Activated CD8-positive, alpha-beta memory T cell treated with anti-CD3 and anti-CD28 coated beads, Interleukin-2, amount 50 U/mL, for 1 hour (primary cell): ENCODE results near the gene FGD5.

Source experiments
- DNase-seq: peaks from one replicate; pipeline ENCODE4 v3.0.0-alpha.2; 2020; ENCODE audit errors: extremely low read depth

FGD5 gene

GRCh38 chr3:14980689-14981088 is 161.9 kb downstream of the FGD5 start:
- no peak for DNase-seq
